Choroid plexus epithelial cell (primary cell): ENCODE results near the gene GRK3.

Source experiments
- DNase-seq: peaks from one replicate; pipeline ENCODE4 v3.0.0-alpha.2; 2010; ENCODE audit warnings: low read depth
- H3K4me3 ChIP-seq: 2 replicates; pipeline ENCODE4 v1.5.1; 2011; ENCODE audit warnings: low read depth, mild to moderate bottlenecking, control low read depth, low read length, moderate library complexity
- TF ChIP-seq, protein P1 (sequence below): conservative IDR thresholded peaks from 2 replicates; pipeline ENCODE4 v1.5.1; 2011; ENCODE audit warnings: low read depth, mild to moderate bottlenecking, control low read depth, inconsistent platforms, low read length, moderate library complexity

Gene GRK3

DNA sequence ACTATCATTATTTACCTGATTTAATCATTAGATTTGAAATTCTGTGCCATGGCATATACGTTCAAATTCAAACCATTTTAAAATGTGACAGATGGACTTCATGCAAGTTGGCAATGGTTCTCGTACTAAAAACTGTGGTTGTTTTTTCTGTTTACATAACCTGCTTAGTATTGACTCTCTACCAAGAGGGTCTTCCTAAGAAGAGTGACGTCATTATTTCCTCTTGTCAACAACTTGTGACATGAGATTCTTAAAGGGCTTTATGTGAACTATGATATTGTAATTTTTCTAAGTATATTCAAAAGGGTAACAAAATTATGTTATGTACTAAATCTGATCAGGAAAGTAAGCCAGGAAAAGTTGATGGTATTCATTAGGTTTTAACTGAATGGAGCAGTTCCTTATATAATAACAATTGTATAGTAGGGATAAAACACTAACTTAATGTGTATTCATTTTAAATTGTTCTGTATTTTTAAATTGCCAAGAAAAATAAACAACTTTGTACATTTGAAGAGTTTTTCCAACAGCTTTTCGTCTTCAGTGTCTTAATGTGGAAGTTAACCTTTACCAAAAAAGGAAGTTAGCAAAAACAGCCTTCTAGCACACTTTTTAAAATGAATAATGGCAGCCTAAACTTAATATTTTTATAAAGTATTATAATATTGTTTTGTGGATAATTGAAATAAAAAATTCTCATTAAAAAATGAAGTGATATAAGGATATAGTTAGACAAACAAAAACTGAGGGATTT lies 87.0 kb downstream of the GRK3 start:
- TF ChIP-seq, protein P1, sequence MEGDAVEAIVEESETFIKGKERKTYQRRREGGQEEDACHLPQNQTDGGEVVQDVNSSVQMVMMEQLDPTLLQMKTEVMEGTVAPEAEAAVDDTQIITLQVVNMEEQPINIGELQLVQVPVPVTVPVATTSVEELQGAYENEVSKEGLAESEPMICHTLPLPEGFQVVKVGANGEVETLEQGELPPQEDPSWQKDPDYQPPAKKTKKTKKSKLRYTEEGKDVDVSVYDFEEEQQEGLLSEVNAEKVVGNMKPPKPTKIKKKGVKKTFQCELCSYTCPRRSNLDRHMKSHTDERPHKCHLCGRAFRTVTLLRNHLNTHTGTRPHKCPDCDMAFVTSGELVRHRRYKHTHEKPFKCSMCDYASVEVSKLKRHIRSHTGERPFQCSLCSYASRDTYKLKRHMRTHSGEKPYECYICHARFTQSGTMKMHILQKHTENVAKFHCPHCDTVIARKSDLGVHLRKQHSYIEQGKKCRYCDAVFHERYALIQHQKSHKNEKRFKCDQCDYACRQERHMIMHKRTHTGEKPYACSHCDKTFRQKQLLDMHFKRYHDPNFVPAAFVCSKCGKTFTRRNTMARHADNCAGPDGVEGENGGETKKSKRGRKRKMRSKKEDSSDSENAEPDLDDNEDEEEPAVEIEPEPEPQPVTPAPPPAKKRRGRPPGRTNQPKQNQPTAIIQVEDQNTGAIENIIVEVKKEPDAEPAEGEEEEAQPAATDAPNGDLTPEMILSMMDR = no peak
- DNase-seq = no peak
- no peak overlapping the region for H3K4me3 ChIP-seq

DNA sequence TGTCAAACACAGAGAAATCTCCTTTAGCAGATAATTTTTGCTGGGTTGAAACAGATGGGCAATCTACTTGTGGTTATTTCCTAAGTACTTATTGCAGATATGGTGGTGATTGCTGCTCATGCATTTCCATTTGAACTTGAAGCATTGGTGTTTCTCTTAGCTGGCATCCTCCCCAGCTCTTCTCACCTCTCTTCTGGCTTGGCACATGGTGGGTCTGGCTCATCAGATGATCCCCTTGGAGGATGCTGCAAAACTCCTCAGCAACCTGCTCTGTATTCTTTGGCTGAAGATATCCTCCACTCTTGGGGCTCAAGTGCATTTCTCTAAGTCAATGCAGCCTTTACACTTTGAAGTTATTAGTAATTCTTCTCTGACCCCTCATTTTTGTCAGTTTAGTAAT lies 90.2 kb downstream of the GRK3 start:
- TF ChIP-seq, protein P1 = no peak
- no peak for DNase-seq
- H3K4me3 ChIP-seq = no peak overlapping the region

DNA sequence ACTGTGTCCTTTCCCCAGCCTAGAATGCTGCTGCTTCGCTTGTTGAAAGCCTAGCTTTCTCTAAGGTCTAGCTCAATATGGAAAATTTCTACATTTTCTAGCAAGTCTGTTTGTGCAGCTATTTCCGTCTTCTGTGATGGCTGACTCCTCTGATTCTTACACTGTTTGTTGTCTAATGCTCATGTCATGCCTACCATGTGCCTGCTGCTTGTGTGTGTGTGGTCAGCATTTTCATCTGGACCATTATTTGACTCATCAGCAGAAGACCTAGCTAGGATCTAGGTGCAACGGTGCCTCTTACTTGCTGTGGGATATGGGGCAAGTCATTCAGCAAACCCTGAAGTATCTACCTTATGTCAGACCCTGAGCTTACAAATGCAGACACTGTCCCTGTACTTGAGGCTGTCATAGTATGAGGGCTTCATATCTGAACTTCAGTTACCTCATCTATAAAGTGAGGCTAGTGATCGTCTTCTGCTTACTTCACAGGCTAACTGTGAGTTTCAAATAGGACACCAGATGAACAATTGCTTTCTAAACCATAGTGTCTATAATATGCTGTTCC lies 91.0 kb downstream of the GRK3 start:
- DNase-seq = no peak
- no peak overlapping the region for H3K4me3 ChIP-seq
- TF ChIP-seq, protein P1 = no peak

DNA sequence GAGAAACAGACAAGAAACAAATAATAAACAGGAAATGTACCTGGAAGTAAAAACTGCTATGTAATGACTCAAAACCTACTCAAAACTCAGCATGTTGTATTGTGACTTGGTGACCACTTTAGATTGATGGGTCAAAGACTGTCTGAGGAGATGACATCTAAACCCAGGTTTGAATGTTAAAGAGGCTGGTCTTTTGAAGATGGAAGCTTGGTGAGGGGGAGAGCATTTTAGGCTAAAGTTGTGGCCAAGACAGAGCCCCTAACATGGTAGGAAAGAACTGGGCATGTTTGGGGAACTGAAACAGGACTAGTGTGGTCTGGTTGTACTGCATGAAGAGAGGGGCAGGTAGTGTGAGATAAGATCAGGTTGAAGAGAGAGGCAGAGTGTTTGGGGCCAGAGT lies 92.2 kb downstream of the GRK3 start:
- no peak for DNase-seq

DNA sequence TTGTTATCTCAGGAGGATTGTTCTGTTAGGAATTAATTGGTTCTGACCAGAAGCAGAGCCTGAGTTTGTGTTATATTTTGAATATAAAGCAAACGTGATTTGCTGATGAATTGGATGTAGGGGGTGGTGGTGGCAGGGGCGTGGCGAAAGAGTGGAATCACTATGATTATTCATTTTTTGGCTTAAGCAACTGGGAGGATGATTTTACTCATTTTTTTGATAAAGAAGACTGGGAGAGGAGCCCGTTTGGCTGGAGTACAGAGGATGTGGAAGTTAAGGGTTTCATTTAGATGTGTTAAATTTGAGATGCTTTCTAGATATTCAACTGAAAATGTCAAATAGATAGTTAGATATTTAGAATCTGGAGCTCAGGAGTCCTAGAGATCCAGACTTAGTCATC lies 94.2 kb downstream of the GRK3 start:
- no peak overlapping the region for H3K4me3 ChIP-seq
- no peak for DNase-seq
- TF ChIP-seq, protein P1 = no peak

More for the DNA sequence above, 92.2 kb downstream of the GRK3 start:
- no peak overlapping the region for H3K4me3 ChIP-seq
- TF ChIP-seq, protein P1 = no peak

DNA sequence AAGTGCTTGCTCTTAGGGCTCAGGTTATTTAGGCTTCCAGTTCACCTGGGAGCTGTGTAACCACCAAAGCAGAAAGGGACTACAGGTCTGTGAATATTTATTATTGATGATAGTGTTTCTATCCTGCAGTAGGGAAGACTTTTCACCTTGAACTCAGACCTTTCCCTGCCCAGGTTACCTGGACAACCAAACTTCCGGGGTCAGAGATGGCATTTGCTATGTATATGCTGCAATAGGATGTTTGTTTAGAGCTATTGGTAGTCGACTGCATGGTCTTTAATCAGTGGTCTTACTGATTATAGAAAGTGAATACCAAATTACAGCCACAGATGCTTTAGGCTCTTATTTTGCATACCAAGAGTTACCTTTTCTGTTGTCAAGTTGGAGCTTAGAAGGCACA lies 94.9 kb downstream of the GRK3 start:
- TF ChIP-seq, protein P1 = no peak
- DNase-seq = no peak

DNA sequence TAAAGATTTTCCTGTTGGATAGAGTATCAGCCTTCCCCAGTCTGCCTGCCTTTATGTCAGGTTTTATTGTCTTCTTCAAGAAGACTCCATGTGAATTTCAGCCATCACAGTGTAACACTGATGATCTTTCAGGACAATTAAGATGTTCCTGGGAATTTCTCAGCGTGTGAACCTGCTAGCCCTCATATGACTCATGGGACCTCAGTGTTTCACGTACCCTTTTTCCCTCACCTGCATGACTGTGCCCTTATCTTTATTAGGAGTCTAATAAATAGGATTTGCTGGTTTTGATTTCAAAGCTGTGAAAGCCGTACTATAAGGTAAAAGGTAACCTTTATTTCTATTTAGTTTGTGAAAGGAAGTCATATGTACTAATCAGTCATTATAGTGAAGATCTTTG lies 95.9 kb downstream of the GRK3 start:
- H3K4me3 ChIP-seq = no peak overlapping the region
- TF ChIP-seq, protein P1 = no peak
- DNase-seq = no peak

More for the DNA sequence above, 94.9 kb downstream of the GRK3 start:
- no peak overlapping the region for H3K4me3 ChIP-seq
